GM18951 (cell line): ENCODE data around the gene ZNF311.

Experiments
- POLR2A ChIP-seq: IDR thresholded peaks from 4 replicates; pipeline ENCODE4 v1.6.1; 2011; ENCODE audit warnings: mild to moderate bottlenecking; ENCODE audit not compliant: insufficient read length, insufficient read depth; ENCODE audit errors: extremely low read depth
- in situ Hi-C: fragments of 300-500 bp; cut with MboI; formaldehyde crosslinking; loops from one replicate; pipeline ENCODE4 v1.12.0; 2022; ENCODE audit warnings: low sequenced_read_pairs, mixed read lengths, inconsistent platforms; ENCODE audit not compliant: unreplicated experiment

Gene ZNF311

DNA sequence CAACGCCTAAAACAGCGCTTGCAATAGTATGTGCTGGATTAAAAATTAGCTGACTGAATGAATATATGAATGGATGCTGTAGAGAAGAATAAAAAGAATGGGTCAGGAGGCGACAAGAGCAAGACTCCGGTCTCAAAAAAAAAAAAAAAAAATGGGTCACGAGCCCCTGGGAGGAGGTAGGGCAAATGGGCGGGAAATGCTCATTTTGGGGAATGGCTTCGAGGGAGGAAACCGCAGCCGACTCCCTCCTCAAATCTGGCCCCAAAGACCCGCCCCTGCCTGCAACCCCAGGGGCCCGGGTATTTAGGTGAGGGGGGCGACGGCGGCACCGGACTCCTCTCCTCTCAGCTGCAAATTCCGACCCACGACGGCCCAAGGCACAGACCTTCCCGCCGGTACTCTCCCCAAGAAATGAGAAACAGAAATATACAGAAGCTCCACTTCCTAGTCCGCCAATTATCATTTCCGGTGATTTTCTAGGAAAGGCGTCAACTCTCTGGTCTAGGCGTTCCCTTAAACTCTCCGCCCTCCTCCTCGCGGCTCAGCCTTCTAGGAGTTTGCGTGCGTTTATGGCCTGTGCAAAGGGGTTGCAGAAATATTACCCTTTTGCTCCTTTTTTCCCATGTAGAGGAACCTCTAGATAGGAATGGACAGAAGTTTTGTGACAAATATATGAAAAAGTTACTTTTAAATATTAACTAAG, at the start of gene ZNF311:
Gene ZNF311, minus strand, starts transcription at position 133 of the 703 bp plus-strand sequence. CDS start 1,361 bp downstream, outside the sequence.
- no peak for TF ChIP-seq POLR2A
- in situ Hi-C loops, result no loop called here

DNA sequence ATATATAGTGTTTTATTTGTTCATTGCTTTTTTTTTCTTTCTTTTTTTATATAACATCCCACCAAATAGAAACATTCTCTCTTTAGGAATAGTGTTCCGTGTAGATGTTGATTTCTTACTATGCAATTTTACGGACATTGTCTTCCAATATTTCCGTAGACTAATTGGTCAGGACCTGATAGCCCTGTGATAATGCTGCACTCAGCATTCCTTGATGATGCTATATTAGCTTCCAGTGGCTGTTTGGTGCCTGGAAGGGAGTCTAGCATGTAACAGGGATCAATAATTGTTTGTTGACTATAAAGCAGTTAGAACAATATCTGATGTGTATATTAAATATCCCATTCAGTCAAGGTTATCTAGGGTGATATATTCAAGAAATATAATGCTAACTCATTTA, 46.6 kb upstream of the ZNF311 start:
- no peak for TF ChIP-seq POLR2A
- in situ Hi-C loops, result no loop called here

DNA sequence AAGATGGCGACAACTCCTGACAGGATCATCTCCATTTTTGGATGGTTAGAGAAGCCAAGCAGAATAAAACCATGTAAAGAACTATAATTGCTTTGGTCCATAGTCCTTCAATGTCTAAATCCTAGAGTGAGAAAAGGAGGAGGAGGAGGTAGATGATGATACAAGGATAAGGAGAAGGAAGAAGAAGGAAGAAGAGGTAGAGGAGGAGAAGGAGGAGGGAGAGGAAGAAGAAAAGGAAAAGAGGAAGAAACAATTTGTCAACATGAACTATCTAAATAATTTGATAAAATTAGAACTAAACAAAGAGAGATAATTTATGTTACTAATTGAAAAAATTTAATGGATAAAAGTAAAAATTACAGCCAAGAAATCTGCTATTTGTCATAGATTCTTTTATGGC, 40.0 kb upstream of the ZNF311 start, which contains the start of gene OR2W1:
Gene OR2W1, minus strand, starts transcription at position 101 of the 400 bp plus-strand sequence. Its CDS starts 0 bp downstream, at position 101.
- in situ Hi-C loops, result no loop called here
- TF ChIP-seq POLR2A, result no peak

DNA sequence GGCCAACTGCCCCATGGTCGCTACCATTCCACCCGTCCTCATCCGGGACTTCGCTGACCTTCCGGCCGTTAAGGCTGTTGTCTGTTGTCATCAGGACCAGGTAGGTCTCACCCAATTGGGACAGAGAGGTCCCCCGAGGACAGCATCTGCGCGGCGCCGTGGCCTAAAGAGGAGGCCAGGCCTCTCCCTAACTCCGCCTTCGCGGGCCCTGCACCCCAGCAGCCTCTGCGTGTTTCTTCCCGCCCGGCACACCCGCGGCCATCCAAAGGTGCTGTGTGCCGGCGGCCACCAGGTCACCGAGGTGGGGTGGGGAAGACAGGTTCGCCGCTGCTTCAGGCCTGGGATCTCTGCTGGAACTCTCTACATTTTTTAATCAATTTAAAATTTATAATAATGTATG, 30.8 kb upstream of the ZNF311 start:
- no peak for TF ChIP-seq POLR2A
- in situ Hi-C loops, result no loop called here

DNA sequence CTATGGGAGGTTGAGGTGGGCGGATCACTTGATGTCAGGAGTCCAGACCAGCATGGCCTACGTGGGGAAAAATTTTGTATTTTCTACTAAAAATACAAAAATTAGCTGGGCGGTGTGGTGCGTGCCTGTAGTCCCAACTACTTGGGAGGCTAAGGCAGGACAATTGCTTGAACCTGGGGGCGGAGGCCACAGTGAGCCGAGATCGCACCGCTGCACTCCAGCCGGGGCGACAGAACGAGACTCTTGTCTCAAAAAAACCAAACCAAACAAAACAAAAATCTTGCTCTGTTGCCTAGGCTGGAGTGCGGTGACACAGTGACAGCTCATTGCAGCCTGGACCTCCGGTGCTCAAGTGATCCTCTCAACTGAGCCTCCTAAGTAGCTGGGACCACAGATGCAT, 23.7 kb upstream of the ZNF311 start:
- TF ChIP-seq POLR2A, result no peak
- in situ Hi-C loops, result no loop called here

DNA sequence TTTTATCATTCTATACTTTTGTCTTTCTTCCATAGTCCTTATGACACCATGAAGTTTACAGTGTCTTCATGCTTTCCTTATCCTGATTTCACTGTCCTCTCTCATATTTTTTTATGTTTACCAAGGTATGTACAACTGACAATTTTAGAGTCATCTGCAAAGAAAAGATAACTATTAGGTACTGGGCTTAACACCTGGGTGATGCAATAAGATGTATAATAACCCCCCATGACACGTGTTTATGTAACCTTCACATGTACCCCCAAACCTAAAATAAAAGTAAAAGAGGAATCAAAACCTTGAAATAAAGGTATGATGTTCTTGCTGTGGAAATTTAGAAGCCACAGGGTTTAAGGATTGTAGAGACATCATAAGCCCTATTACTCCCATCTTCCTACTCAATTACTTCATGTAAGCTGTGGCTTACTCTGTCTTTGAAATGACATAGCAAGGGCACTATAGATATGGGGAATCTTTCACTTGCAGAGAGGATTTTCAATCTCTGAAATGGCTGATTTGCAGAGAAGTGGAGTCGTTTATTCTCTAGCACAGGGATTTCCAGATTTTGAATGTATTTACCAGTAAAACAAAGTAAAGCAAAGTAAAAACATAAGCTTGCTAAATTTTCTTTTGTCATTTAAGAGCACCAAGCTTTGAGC, 20.9 kb upstream of the ZNF311 start:
- no peak for TF ChIP-seq POLR2A
- in situ Hi-C loops, result no loop called here

DNA sequence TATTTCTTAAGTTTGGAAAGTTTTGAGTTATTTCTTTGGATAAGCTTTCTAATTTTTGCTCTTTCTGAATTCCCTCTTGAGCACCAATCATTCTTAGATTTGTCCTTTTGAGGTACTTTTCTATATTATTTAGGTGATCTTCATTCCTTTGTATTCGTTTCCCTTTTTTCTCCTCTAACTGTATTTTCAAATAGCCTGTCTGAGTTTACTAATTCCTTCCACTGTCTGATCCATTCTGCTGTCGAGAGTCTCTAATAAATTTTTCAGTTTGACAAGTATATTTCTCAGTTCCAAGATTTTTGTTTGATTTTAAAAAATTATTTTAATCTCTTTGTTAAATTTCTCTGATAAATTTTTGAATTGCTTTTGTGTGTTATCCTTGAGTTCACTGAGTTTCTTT, 16.3 kb upstream of the ZNF311 start:
- TF ChIP-seq POLR2A, result no peak
- in situ Hi-C loops, result no loop called here

DNA sequence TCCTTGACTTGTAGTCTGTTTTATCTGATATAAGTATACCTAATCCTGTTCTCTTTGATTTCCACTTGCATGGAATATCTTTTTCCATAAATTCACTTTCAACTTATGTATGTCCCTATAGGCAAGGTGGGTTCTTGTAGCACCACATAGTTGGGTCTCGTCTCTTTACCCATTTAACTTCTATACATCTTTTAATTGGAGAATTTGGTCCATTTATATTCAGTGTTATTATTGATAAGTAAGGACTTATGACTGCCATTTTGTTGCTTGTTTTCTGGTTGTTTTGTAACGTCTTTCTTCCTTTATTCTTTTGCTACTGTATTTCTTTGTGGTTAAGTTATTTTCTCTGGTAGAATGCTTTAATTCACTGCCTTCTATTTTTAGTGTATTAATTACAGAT, 14.5 kb upstream of the ZNF311 start:
- no peak for TF ChIP-seq POLR2A
- in situ Hi-C loops, result loop anchor here (10.0 kb wide), 2 partner anchors 185 to 335 kb away; no protein-coding TSS in a partner anchor

DNA sequence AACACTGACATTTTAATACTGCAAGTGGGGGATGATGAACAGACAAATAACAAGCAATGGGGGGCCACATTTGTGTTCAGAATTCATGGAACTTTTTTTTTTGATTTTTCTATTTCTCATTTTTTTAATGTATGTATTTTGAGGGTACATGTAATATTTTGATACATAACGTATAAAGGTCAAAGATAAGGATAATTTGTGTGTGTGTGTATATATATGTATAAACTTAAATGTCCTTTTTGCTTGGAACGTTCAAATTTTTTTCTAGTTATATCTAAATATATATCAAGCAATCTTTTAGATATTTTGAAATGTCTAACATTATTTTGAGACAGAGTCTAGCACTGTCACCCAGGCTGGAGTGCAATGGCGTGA, 12.3 kb upstream of the ZNF311 start:
- in situ Hi-C loops, result loop anchor here (10.0 kb wide), 2 partner anchors 183 to 333 kb away; no protein-coding TSS in a partner anchor
- TF ChIP-seq POLR2A, result no peak

DNA sequence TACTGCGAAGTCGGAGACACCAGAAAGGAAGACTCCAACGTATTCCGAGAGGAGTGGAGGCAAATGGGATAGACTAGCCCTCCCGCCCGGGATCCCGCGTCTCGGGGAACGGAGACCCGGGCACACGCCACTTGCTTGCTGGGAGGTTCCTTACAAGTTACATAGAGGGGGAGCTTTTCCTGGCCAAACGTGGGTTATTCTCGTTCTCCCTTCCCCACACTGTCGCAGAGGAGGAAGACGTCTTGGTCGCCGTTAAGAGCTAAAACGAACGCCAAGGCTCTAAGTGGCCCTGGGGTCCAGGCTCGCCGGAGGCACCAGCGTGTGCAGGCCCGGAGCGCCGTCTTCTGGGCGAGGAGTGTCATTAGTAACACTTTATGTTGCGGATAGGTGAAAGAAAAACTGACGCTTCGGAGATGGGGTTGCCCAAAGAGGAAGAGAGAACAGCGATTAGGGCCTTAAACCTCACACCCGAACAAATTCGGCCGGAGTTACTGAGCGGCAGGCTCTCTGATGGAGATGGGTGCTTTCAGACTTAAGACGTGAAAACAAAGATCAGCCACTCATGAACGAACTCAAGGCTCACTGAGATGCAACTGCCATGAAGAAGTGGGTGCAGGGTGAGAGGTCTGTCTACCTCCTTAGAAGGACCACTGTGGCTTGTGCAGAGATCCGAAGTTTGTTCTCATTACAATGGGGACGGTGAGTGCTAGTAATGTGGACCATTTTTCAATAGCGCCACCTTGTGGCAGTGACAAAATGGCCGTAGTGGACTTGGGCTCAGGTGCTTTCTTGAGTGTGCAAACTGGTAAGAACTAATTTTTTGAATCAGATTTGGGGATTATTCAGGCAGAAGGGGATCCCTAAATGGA, 11.7 kb upstream of the ZNF311 start:
- in situ Hi-C loops, result loop anchor here (10.0 kb wide), 2 partner anchors 182 to 332 kb away; no protein-coding TSS in a partner anchor

DNA sequence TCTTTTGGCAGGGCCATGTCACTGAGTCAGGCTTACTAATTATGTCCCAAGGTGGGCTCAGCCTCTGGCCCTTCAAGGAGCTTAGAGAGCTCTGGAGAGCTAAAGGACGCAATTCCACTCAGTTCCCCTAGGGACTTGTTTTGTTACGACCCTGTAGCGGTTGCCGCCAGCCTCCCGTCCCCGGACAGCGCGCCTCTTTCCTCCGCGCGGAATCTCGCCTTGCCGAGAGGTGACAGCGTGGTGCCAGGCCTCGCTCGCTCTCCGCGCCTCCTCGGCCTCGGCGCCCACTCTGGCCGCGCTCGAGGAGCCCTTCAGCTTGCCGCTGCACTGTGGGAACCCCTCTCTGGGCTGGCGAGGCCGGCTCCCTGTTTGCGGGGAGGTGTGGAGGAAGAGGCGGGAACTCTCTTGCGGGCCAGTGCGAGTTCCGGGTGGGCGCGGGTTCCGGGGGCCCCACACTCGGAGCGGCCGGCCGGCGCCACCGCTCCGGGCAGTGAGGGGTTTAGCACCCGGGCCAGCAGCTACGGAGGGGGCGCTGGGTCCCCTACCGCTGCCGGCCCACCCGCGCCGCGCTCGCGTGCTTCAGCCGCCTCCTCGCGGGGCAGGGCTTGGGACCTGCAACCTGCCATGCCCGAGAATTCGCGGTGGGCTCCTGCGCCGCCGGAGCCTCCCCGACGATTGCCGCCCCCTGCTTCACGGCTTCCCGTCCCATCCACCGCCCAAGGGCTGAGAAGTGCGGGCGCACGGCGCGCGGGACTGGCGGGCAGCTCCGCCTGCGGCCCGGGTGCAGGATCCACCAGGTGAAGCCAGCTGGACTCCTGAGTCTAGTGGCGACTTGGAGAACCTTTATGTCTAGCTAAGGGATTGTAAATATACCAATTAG, 9.9 kb upstream of the ZNF311 start:
- no peak for TF ChIP-seq POLR2A
- in situ Hi-C loops, result loop anchor here (10.0 kb wide), 2 partner anchors 180 to 330 kb away; no protein-coding TSS in a partner anchor

More for the DNA sequence above, 11.7 kb upstream of the ZNF311 start:
- TF ChIP-seq POLR2A, result no peak

DNA sequence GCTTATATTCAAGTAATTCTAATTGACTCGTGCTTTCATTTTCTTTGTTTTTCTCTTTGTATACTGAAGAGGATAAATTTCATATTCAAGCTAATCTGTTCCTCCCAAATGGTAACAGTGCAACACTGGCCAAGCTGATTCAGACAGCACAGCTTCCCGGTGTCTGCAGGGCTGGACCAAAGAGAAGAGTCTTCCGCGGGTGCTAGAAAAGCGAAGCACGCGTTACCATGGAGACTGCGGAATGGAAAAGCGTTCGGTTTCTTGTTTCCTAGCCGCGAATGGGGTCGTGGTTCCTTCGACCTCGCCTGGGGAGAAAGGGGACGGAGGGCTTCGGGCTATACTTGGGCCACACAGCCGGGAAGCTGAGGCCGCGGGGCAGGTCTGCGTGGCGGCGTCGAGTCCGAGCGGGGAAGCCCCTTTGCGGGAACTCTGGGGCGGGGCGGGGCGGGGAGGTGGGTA, 6.2 kb upstream of the ZNF311 start:
- in situ Hi-C loops, result loop anchor here (10.0 kb wide), 2 partner anchors 177 to 327 kb away; no protein-coding TSS in a partner anchor

More for the DNA sequence above, 6.2 kb upstream of the ZNF311 start:
- TF ChIP-seq POLR2A, result no peak
